GM23338 (cell line): Measurements from ENCODE around the gene MAP1B. TPM values are rescaled to one million over a fixed set of nuclear protein-coding genes. Genes with fewer than 3 reads are reported as not detected.
A peak's percentile ranks its signal among the peaks of the same experiment; 100 is the strongest.

Experiments
- ATAC-seq: fragments of 200-7000 bp; cut with Tn5 transposase; 3 replicates; pipeline ENCODE4 v1.9.1; 2020
- DNase-seq: peaks from one replicate; pipeline ENCODE4 v3.0.0-alpha.2; 2015; ENCODE audit warnings: low spot score
- H2AFZ ChIP-seq: fragments of 200-600 bp; sonication (generic); 2 replicates; pipeline ENCODE4 v1.8.0; 2016; ENCODE audit warnings: antibody characterized with exemption, mild to moderate bottlenecking, moderate library complexity
- H3F3A ChIP-seq: fragments of 200-600 bp; sonication (generic); replicated peaks from 2 replicates; pipeline ENCODE4 v1.8.0; 2017; ENCODE audit warnings: antibody characterized with exemption, mixed run types, low read depth
- H3K27ac ChIP-seq: fragments of 200-600 bp; sonication (generic); 2 replicates; pipeline ENCODE4 v1.6.1; 2016; ENCODE audit warnings: low read depth
- H3K27me3 ChIP-seq: fragments of 200-600 bp; sonication (generic); 2 replicates; pipeline ENCODE4 v1.8.0; 2016; ENCODE audit warnings: mild to moderate bottlenecking, mixed run types, moderate library complexity; ENCODE audit not compliant: insufficient read depth
- H3K36me3 ChIP-seq: fragments of 200-600 bp; sonication (generic); 2 replicates; pipeline ENCODE4 v1.8.0; 2016; ENCODE audit warnings: mild to moderate bottlenecking; ENCODE audit not compliant: insufficient read depth
- H3K4me1 ChIP-seq: fragments of 200-600 bp; sonication (generic); 2 replicates; pipeline ENCODE4 v1.8.0; 2016; ENCODE audit warnings: mild to moderate bottlenecking, moderate library complexity; ENCODE audit not compliant: insufficient read depth
- H3K4me2 ChIP-seq: fragments of 200-600 bp; sonication (generic); 2 replicates; pipeline ENCODE4 v1.7.1; 2017; ENCODE audit warnings: mixed run types
- H3K4me3 ChIP-seq: fragments of 200-600 bp; sonication (generic); 2 replicates; pipeline ENCODE4 v1.6.1; 2016; ENCODE audit warnings: mixed run types
- H3K79me2 ChIP-seq: fragments of 200-600 bp; sonication (generic); replicated peaks from 2 replicates; pipeline ENCODE4 v1.8.0; 2017; ENCODE audit warnings: mild to moderate bottlenecking; ENCODE audit not compliant: insufficient read depth
- H3K9me2 ChIP-seq: fragments of 200-600 bp; sonication (generic); 2 replicates; pipeline ENCODE4 v1.8.0; 2017; ENCODE audit not compliant: insufficient read depth
- H4K20me1 ChIP-seq: fragments of 200-600 bp; sonication (generic); replicated peaks from 2 replicates; pipeline ENCODE4 v1.8.0; 2017; ENCODE audit warnings: mild to moderate bottlenecking; ENCODE audit not compliant: insufficient read depth
- H3K27ac Mint-ChIP-seq: 2 replicates; pipeline ENCODE4 v1.8.0; 2020; ENCODE audit warnings: inconsistent platforms, mild to moderate bottlenecking, moderate library complexity, mixed read lengths
- H3K27me3 Mint-ChIP-seq: 3 replicates; pipeline ENCODE4 v1.8.0; 2022; ENCODE audit warnings: low read depth, mild to moderate bottlenecking, moderate library complexity, mixed read lengths, inconsistent platforms; ENCODE audit not compliant: insufficient read depth, poor library complexity
- H3K36me3 Mint-ChIP-seq: 3 replicates; pipeline ENCODE4 v1.8.0; 2021; ENCODE audit warnings: low read depth, mild to moderate bottlenecking, inconsistent platforms, moderate library complexity, mixed read lengths
- H3K4me1 Mint-ChIP-seq: 3 replicates; pipeline ENCODE4 v1.8.0; 2020; ENCODE audit warnings: mild to moderate bottlenecking, inconsistent platforms, mixed read lengths
- H3K4me3 Mint-ChIP-seq: 3 replicates; pipeline ENCODE4 v1.8.0; 2021; ENCODE audit warnings: moderate library complexity, mild to moderate bottlenecking, inconsistent platforms, mixed read lengths
- H3K9me3 Mint-ChIP-seq: 3 replicates; pipeline ENCODE4 v1.8.0; 2020; ENCODE audit warnings: moderate library complexity, mild to moderate bottlenecking, inconsistent platforms, mixed read lengths
- CREB1 ChIP-seq: fragments of 250-450 bp; sonication (Bioruptor Pico); IDR thresholded peaks from 2 replicates; pipeline ENCODE4 v1.5.0; 2020; ENCODE audit warnings: low read depth, mild to moderate bottlenecking, moderate library complexity
- ETS1 ChIP-seq: IDR thresholded peaks from 2 replicates; pipeline ENCODE4 v1.6.1; 2016; ENCODE audit warnings: antibody characterized with exemption
- EZH2 ChIP-seq: fragments of 200-600 bp; sonication (generic); IDR thresholded peaks from one replicate; pipeline ENCODE4 v1.8.0; 2017; ENCODE audit warnings: antibody characterized with exemption, mild to moderate bottlenecking, low read depth; ENCODE audit not compliant: unreplicated experiment
- EZH2phosphoT487 ChIP-seq: fragments of 200-600 bp; sonication (generic); IDR thresholded peaks from one replicate; pipeline ENCODE4 v1.8.1; 2018; ENCODE audit warnings: antibody characterized with exemption; ENCODE audit not compliant: unreplicated experiment
- JUNB ChIP-seq: IDR thresholded peaks from one replicate; pipeline ENCODE4 v1.6.1; 2016; ENCODE audit warnings: antibody characterized with exemption; ENCODE audit not compliant: unreplicated experiment
- NANOG ChIP-seq: IDR thresholded peaks from 2 replicates; pipeline ENCODE4 v1.6.1; 2016; ENCODE audit warnings: antibody characterized with exemption, borderline replicate concordance
- POLR2AphosphoS5 ChIP-seq: IDR thresholded peaks from 2 replicates; pipeline ENCODE4 v1.6.1; 2016; ENCODE audit warnings: antibody characterized with exemption, low read depth
- REST ChIP-seq: IDR thresholded peaks from one replicate; pipeline ENCODE4 v1.6.1; 2018; ENCODE audit warnings: antibody characterized with exemption; ENCODE audit not compliant: unreplicated experiment
- STAT1 ChIP-seq: IDR thresholded peaks from one replicate; pipeline ENCODE4 v1.6.1; 2016; ENCODE audit warnings: antibody characterized with exemption; ENCODE audit not compliant: unreplicated experiment
- ZNF114 ChIP-seq: fragments of 250-450 bp; sonication (Bioruptor Pico); IDR thresholded peaks from 2 replicates; pipeline ENCODE4 v1.5.0; 2020; ENCODE audit warnings: mild to moderate bottlenecking, moderate library complexity
- ZNF331 ChIP-seq: fragments of 250-450 bp; sonication (Bioruptor Pico); IDR thresholded peaks from 2 replicates; pipeline ENCODE4 v1.5.0; 2020; ENCODE audit warnings: low read depth, mild to moderate bottlenecking, moderate library complexity
- ZNF462 ChIP-seq: fragments of 250-450 bp; sonication (Bioruptor Pico); IDR thresholded peaks from 2 replicates; pipeline ENCODE4 v1.5.0; 2020; ENCODE audit warnings: mild to moderate bottlenecking, moderate library complexity
- polyA plus RNA-seq: library from polyadenylated mRNA; unstranded; fragments of >200 nt; fragmentation: Nextera tagmentation; extraction: Ambion mirVana; gene quantifications from 2 replicates; pipeline ENCODE4 v1.2.1, GENCODE V29; 2016
- total RNA-seq: library from RNA; depleted of rRNA; stranded (reverse); fragments of >200 nt; shearing (Covaris generic); gene quantifications from 2 replicates; pipeline ENCODE4 v1.2.3, GENCODE V29; 2014
- TF ChIP-seq, protein P1 (sequence below), 2 experiments: fragments of 200-600 bp in 1 of 2; sonication (generic) in 1 of 2; conservative IDR thresholded peaks; 2 replicates each; pipeline versions ENCODE4 v1.5.1 to v1.6.1; 2016 to 2017; ENCODE audit warnings: antibody characterized with exemption in 2 of 2, low read depth in 2 of 2, mild to moderate bottlenecking in 2 of 2, moderate library complexity in 1 of 2

The MAP1B gene
- total and polyA plus RNA-seq, 2 experiments from 2014 or later = 148 to 263 TPM

DNA sequence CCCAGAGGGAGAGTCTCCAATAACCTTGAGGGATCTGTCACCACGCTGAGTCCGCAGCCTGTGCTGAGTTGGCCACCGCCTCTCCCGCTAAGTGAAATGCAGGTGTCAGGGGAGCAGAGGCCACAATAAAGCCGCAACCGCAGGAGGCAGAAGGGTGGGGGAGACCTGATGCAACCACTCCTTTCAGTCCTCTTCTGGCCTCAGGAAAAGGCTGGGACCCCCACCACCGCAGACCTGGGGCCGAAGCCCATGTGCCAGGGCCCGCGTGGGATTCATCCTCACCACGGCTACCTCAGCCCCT is 576 bp downstream of the MAP1B start:
- Histone ChIP-seq H3K4me1 (peaks cover 33% of the 10 kb centered on the region), H3K4me2 (peak overlapping the region; percentile 84), H4K20me1 (no peaks in the 10 kb centered on the region), H3K9me2 (0 out of 2 replicates have a peak, but pooled peaks cover 9% of the 10 kb centered on the region), H3K4me3 (peak overlapping the region; percentile 90), H2AFZ (peak overlapping the region; percentile 15), H3K36me3 (no peaks in the 10 kb centered on the region), H3K27ac (peak overlapping the region; percentile 93; the same call in 1 of the 2 replicates), H3K27me3 (no peaks in the 10 kb centered on the region), H3F3A (no peaks in the 10 kb centered on the region), H3K79me2 (peaks cover 43% of the 10 kb centered on the region)
- peaks cover 43% of the 10 kb centered on the region for H3K4me1 Mint-ChIP-seq
- peaks cover 24% of the 10 kb centered on the region; the same call in 2 of the 3 replicates for H3K36me3 Mint-ChIP-seq
- H3K9me3 Mint-ChIP-seq = no peaks in the 10 kb centered on the region; the same call in 2 of the 3 replicates
- TF ChIP-seq ZNF331 (no peak), NANOG (no peak), EZH2phosphoT487 (no peak), ETS1 (no peak), ZNF462 (no peak), JUNB (no peak), CREB1 (no peak), POLR2AphosphoS5 (no peak), ZNF114 (CRISPR knock-in tag) (no peak), STAT1 (no peak), EZH2 (no peak), REST (no peak)
- TF ChIP-seq, protein P1, sequence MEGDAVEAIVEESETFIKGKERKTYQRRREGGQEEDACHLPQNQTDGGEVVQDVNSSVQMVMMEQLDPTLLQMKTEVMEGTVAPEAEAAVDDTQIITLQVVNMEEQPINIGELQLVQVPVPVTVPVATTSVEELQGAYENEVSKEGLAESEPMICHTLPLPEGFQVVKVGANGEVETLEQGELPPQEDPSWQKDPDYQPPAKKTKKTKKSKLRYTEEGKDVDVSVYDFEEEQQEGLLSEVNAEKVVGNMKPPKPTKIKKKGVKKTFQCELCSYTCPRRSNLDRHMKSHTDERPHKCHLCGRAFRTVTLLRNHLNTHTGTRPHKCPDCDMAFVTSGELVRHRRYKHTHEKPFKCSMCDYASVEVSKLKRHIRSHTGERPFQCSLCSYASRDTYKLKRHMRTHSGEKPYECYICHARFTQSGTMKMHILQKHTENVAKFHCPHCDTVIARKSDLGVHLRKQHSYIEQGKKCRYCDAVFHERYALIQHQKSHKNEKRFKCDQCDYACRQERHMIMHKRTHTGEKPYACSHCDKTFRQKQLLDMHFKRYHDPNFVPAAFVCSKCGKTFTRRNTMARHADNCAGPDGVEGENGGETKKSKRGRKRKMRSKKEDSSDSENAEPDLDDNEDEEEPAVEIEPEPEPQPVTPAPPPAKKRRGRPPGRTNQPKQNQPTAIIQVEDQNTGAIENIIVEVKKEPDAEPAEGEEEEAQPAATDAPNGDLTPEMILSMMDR (conservative IDR thresholded peaks at IDR 0.05; ENCODE audit: low read depth in 2 of 2) = no peak
- peak; percentile 42 for ATAC-seq
- peak; percentile 63 for DNase-seq
- peaks cover 14% of the 10 kb centered on the region for H3K27me3 Mint-ChIP-seq
- H3K27ac Mint-ChIP-seq = peak overlapping the region; percentile 94
- peak overlapping the region; percentile 93 for H3K4me3 Mint-ChIP-seq
